CD4-positive, alpha-beta T cell (primary cell): ENCODE measurements around the gene BRICD5. TPM values are rescaled to one million over a fixed set of nuclear protein-coding genes. Genes with fewer than 3 reads are reported as not detected.

Experiments used
- ATAC-seq: fragments of 200-7000 bp; cut with Tn5 transposase; one replicate; pipeline ENCODE4 v1.10.0; 2022; ENCODE audit warnings: mild to moderate bottlenecking; ENCODE audit not compliant: poor library complexity
- CTCF ChIA-PET: fragments of 350-600 bp; sonication (Branson Sonifier 250); formaldehyde crosslinking; loops from one replicate; lab custom pipeline; 2021; ENCODE audit warnings: antibody characterized with exemption, inconsistent platforms; lab: Charles Lee
- POLR2A ChIA-PET: fragments of 350-600 bp; sonication (Branson Sonifier 250); formaldehyde crosslinking; loops from one replicate; lab custom pipeline; 2021; ENCODE audit warnings: antibody characterized with exemption, inconsistent platforms; lab: Charles Lee
- DNase-seq, 14 experiments: peaks; one replicate each; pipeline ENCODE4 v3.0.0-alpha.2; 2013 to 2020; ENCODE audit warnings: mixed read lengths in 2 of 14
- H3K27ac ChIP-seq, 2 donors: one replicate each; pipeline versions ENCODE4 v1.5.1 to v1.7.0; 2013; ENCODE audit warnings: low read length in 2 of 2, low read depth in 1 of 2, mild to moderate bottlenecking in 1 of 2
- H3K27me3 ChIP-seq, 2 experiments: 1 replicate in 1 of 2; 2 replicates in 1 of 2; pipeline versions ENCODE4 v1.6.1 to v1.7.0; 2013; ENCODE audit warnings: low read length in 2 of 2, control low read depth in 1 of 2, mild to moderate bottlenecking in 1 of 2, moderate library complexity in 1 of 2; ENCODE audit not compliant: insufficient read depth in 2 of 2, control insufficient read depth in 1 of 2
- H3K36me3 ChIP-seq: one replicate; pipeline ENCODE4 v1.6.1; 2013; ENCODE audit warnings: low read length, control low read depth; ENCODE audit not compliant: insufficient read depth
- H3K4me1 ChIP-seq: one replicate; pipeline ENCODE4 v1.6.1; 2013; ENCODE audit warnings: low read length, control low read depth; ENCODE audit not compliant: insufficient read depth
- H3K4me3 ChIP-seq: one replicate; pipeline ENCODE4 v1.5.1; 2013; ENCODE audit warnings: mild to moderate bottlenecking, low read length, moderate library complexity
- H3K9me3 ChIP-seq, 2 experiments: 1 replicate in 1 of 2; 2 replicates in 1 of 2; pipeline versions ENCODE4 v1.6.1 to v1.7.0; 2013; ENCODE audit warnings: low read length in 2 of 2, mild to moderate bottlenecking in 2 of 2, control low read depth in 1 of 2, moderate library complexity in 1 of 2; ENCODE audit not compliant: control insufficient read depth in 1 of 2, insufficient read depth in 1 of 2
- H3K27ac Mint-ChIP-seq: one replicate; pipeline ENCODE4 v1.8.0; 2020; ENCODE audit warnings: mixed read lengths
- H3K27me3 Mint-ChIP-seq: one replicate; pipeline ENCODE4 v1.8.0; 2021; ENCODE audit warnings: mixed read lengths
- H3K36me3 Mint-ChIP-seq: one replicate; pipeline ENCODE4 v1.8.0; 2021; ENCODE audit warnings: low read depth, mixed read lengths
- H3K4me1 Mint-ChIP-seq: one replicate; pipeline ENCODE4 v1.8.0; 2021; ENCODE audit warnings: low read depth, mixed read lengths
- H3K4me3 Mint-ChIP-seq: one replicate; pipeline ENCODE4 v1.8.0; 2020; ENCODE audit warnings: mild to moderate bottlenecking, mixed read lengths
- H3K9me3 Mint-ChIP-seq: one replicate; pipeline ENCODE4 v1.8.0; 2020; ENCODE audit warnings: mixed read lengths
- intact Hi-C, 2 experiments: fragments of 100-400 bp; cut with DNase I in 1 of 2; cut with micrococcal nuclease in 1 of 2; formaldehyde crosslinking; loops; one replicate each; pipeline versions ENCODE4 v1.15.1 to v1.9.0; 2023 to 2025; cut with DNase I, micrococcal nuclease
- total RNA-seq, 174 experiments: library from RNA in 2 of 174; stranded (reverse) in 2 of 174; gene quantifications; one replicate each; pipeline ENCODE4 v1.2.3 and lab custom pipeline; 2021 to 2026
- TF ChIP-seq, protein P1 (sequence below): fragments of 200-600 bp; IDR thresholded peaks from one replicate; pipeline ENCODE4 v1.8.0; 2022; ENCODE audit warnings: antibody characterized with exemption, mild to moderate bottlenecking

Gene BRICD5
- total RNA-seq, 2 experiments from 2014 or later = 4.2 to 5.0 TPM

DNA sequence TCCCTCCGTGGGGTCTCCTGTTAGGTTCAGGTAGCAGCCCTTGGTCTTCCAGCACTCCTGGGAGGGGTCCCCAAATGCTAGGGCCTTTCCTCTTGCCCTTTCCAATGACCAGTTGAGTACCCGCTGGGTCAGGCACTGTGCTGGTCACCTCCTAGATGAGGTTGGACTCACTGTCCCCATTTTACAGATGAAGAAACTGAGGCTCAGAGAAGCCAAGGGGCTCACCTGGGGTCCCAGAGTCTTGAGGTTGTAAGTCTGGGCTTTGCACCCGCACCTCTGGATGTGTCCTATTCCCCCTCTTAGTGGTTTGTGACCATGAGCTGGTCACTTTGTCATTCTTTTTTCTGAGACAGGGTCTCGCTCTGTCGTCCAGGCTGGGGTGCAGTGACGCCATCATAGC, 12.9 kb downstream of the BRICD5 start:
- no peaks in the 10 kb centered on the region for H3K9me3 Mint-ChIP-seq
- ChIA-PET POLR2A (no interaction called here), CTCF (no interaction called here)
- Histone ChIP-seq H3K4me3 (no peak overlapping the region), H3K27me3 (peaks cover 31% of the 10 kb centered on the region in 2 experiments), H3K36me3 (no peaks in the 10 kb centered on the region), H3K27ac (no peak overlapping the region), H3K4me1 (peaks cover 20% of the 10 kb centered on the region), H3K9me3 (peaks cover 0 to 16% of the 10 kb centered on the region in 2 experiments)
- H3K4me3 Mint-ChIP-seq = peak overlapping the region; percentile 60
- DNase-seq = no peak
- peaks cover 27% of the 10 kb centered on the region for H3K27me3 Mint-ChIP-seq
- ATAC-seq = no peak
- TF ChIP-seq, protein P1, sequence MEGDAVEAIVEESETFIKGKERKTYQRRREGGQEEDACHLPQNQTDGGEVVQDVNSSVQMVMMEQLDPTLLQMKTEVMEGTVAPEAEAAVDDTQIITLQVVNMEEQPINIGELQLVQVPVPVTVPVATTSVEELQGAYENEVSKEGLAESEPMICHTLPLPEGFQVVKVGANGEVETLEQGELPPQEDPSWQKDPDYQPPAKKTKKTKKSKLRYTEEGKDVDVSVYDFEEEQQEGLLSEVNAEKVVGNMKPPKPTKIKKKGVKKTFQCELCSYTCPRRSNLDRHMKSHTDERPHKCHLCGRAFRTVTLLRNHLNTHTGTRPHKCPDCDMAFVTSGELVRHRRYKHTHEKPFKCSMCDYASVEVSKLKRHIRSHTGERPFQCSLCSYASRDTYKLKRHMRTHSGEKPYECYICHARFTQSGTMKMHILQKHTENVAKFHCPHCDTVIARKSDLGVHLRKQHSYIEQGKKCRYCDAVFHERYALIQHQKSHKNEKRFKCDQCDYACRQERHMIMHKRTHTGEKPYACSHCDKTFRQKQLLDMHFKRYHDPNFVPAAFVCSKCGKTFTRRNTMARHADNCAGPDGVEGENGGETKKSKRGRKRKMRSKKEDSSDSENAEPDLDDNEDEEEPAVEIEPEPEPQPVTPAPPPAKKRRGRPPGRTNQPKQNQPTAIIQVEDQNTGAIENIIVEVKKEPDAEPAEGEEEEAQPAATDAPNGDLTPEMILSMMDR = no peak
- H3K4me1 Mint-ChIP-seq = peaks cover 10% of the 10 kb centered on the region
- no peak overlapping the region for H3K27ac Mint-ChIP-seq
- H3K36me3 Mint-ChIP-seq = no peaks in the 10 kb centered on the region
- intact Hi-C loops = loop anchor here in 1 of 2 experiments (5.0 to 10.0 kb wide), 3 partner anchors 137 to 290 kb away; partner anchors contain the start of gene CCNF

GRCh38 chr16:2196981-2197511, 13.6 kb downstream of the BRICD5 start:
- DNase-seq (no peak), ATAC-seq (no peak)
- peaks cover 20% of the 10 kb centered on the region for H3K4me1 ChIP-seq
- Mint-ChIP-seq H3K36me3 (no peaks in the 10 kb centered on the region), H3K9me3 (no peaks in the 10 kb centered on the region), H3K27ac (no peak overlapping the region), H3K27me3 (peaks cover 27% of the 10 kb centered on the region), H3K4me1 (peaks cover 10% of the 10 kb centered on the region), H3K4me3 (peak overlapping the region; percentile 30)
- H3K4me3 ChIP-seq = no peak overlapping the region
- CTCF ChIA-PET = no interaction called here
- POLR2A ChIA-PET = interaction anchor here (0.7 kb wide), 1 partner anchor 18 kb away, joined by 3 read pairs; the partner anchor contains the start of gene PGP
- no peak overlapping the region for H3K27ac ChIP-seq
- peaks cover 0 to 16% of the 10 kb centered on the region in 2 experiments for H3K9me3 ChIP-seq
- TF ChIP-seq, protein P1 = no peak
- peaks cover 31% of the 10 kb centered on the region in 2 experiments for H3K27me3 ChIP-seq
- H3K36me3 ChIP-seq = no peaks in the 10 kb centered on the region
- intact Hi-C loops = loop anchor here in 1 of 2 experiments (5.0 to 10.0 kb wide), 3 partner anchors 138 to 290 kb away; partner anchors contain the start of gene CCNF

DNA sequence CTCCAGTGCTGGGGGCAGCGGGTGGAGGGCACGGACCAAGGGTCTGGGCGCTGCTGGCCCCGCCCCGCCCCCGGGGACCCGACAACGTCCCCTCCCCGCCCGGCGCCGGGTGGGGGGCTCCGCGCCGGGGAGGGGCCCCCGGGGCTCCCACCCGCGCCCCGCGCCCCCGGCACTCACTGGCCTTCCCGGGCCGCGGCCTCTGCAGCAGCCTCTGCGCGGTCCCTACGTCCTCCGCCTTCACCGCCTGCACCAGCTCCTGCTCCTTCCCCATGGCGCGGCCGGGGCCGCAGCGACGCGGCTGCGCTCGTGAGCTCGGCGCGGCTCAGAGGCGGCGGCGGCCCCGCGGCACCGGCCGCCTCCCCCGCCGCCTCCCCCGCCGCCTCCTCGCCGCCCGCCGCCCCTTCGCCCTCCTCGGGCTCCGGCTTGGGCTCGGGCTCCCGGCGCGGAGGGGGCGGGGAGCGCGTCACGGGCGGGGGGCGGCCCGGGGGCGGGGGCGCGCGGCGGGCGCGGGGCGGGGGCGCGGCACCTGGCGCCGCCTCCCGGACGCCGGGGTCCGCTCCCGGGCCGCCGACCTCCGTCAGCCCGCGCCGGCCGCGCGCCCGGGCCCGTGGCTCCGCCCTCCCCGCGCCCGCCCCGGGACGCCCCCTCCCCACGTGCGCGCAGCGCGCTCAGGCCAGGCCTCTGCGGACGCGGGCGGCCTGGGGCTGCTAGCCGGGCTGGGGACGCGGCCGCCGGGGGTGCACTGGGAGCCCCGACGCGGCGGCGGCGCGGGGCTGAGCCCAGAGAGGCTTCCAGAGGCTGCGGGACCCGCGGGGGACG, 14.3 kb downstream of the BRICD5 start, which contains the start of gene CASKIN1:
TSS of gene CASKIN1 (minus strand) at position 444 of the 819 bp plus-strand sequence. CDS start at position 271, 173 bp downstream.
- no peak within 1 kb of the TSS for H3K27ac Mint-ChIP-seq
- H3K36me3 Mint-ChIP-seq = no peaks in the 10 kb centered on the region
- CTCF ChIA-PET = no interaction called here
- DNase-seq = peak in 3 of 14 experiments; percentile 21 to 61 (median 58)
- H3K9me3 Mint-ChIP-seq = no peaks in the 10 kb centered on the region
- intact Hi-C loops = loop anchor here in 1 of 2 experiments (5.0 to 10.0 kb wide), 3 partner anchors 138 to 291 kb away; partner anchors contain the start of gene CCNF
- peak within 1 kb of the TSS; percentile 30 for H3K4me3 Mint-ChIP-seq
- Histone ChIP-seq H3K27ac (no peak within 1 kb of the TSS), H3K4me1 (peaks cover 20% of the 10 kb centered on the region), H3K27me3 (peaks cover 31% of the 10 kb centered on the region in 2 experiments), H3K4me3 (no peak within 1 kb of the TSS), H3K9me3 (peaks cover 0 to 16% of the 10 kb centered on the region in 2 experiments), H3K36me3 (no peaks in the 10 kb centered on the region)
- POLR2A ChIA-PET = interaction anchor here (0.7 to 2.4 kb wide), 2 partner anchors 18 kb away, joined by 3 to 11 read pairs; partner anchors contain the start of gene PGP
- H3K4me1 Mint-ChIP-seq = peaks cover 10% of the 10 kb centered on the region
- peak; percentile 50 for ATAC-seq
- TF ChIP-seq, protein P1 = no peak
- peaks cover 27% of the 10 kb centered on the region for H3K27me3 Mint-ChIP-seq
